NCI-H2196 (cell line): ENCODE results near the gene FETUB.

Source experiments
- DNase-seq: peaks from one replicate; lab custom pipeline; 2025; ENCODE audit not compliant: unreplicated experiment; lab: John Stamatoyannopoulos, UW

The FETUB gene

DNA sequence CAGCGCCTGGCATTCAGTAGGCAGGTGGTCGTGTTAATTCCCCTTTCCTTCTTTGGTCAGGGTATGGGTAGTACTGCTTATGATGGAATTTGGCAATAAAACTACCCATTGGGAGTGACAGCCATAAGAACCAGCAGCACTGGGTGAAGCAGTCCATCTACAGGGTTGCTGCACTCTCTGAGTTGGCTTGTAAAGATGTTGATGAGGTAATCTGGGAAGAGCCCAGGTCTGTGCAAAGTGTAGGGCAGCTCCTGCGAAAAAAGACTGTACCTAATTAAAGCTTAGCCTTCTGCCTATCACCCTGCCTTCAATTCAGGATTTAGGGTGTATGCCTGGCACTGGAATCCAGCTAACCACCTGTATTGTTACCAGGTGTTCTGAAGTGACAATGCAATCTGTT, 4.7 kb upstream of the FETUB start:
- no peak for DNase-seq

GRCh38 chr3:186636536-186636935, 3.7 kb upstream of the FETUB start:
- DNase-seq, result no peak

DNA sequence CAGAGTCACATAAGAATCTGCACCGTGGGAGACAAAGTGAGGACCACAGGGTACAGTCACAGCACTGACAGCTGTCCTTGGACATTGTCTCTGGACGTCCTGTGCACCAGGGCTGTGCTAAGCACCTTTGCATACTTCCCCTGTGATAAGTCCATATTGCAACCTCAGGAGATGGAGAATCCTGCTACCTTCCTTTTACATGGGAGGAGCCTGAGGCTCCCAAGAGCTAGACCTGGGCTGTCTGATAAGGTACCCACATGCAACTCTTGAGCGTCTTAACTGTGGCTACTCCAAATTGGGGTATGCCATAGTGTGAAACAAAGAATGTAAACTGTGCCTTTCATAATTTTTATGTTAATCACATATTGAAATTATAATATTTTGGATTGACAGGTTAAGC, 2.5 kb upstream of the FETUB start:
- DNase-seq, result no peak

- no peak for DNase-seq
Observed at GRCh38 chr3:186638259-186638658, 1.9 kb upstream of the FETUB start.

DNA sequence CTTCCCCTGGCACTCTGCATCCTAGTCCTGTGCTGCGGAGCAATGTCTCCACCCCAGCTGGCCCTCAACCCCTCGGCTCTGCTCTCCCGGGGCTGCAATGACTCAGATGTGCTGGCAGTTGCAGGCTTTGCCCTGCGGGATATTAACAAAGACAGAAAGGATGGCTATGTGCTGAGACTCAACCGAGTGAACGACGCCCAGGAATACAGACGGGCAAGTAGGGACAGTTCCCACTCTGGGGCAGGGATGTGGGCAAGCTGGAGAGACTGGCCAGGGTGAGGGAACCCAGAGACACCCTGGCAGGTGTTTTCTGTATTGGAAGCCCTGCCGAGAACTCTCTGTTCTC, 247 bp downstream of the FETUB start:
- DNase-seq, result no peak

- DNase-seq, result no peak
Observed at GRCh38 chr3:186640929-186641328, 730 bp downstream of the FETUB start.

GRCh38 chr3:186642014-186642413, 1.8 kb downstream of the FETUB start:
- no peak for DNase-seq

DNA sequence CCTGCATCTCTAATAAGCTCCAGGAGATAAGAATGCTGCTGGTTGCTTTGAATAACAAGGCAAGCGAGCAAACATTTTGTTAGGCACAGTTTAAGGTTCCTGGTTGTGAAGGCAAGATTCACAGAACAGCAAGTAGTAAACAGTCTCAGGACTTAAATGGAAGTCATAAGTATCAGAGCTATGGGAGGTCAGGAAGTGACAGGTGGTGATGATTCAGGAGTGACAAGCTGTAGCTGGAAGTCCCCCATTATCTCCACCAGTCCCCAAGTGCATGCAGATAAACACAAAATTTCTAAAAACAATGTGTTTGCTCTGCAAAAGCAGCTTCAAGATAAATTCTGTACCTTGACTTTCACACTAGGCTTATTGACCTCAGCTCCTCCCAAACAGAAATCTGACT, 3.3 kb downstream of the FETUB start:
- no peak for DNase-seq

DNA sequence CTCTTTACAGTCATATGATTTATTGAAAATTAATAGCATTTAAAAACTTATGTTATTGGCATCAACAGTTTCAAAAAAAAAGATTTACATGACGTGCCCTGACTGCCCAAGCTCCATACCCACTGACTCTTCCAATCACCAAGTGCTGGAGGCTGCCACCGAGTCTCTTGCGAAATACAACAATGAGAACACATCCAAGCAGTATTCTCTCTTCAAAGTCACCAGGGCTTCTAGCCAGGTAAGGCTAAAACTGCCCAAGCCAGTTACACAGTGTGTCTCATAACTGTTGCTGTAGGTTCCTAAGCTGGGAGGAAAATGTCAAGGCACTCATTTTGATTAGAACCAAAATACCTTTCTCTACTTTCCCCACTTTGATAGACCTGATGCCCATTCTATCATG, 4.5 kb downstream of the FETUB start:
- no peak for DNase-seq

DNA sequence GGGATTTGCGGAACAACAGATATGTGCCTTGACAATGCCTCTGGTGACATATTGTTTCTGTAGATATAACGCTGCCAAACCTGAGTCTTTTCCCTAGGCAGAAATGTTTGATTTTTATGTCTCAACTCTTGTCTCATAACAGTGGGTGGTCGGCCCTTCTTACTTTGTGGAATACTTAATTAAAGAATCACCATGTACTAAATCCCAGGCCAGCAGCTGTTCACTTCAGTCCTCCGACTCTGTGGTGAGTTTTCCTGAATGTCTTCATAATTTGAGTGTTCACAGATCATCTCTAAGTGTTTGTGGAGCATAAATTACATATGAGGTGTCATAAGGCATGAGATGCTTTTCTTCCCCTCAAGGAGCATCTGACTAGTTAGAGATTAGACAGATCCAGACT, 5.9 kb downstream of the FETUB start:
- DNase-seq, result no peak

DNA sequence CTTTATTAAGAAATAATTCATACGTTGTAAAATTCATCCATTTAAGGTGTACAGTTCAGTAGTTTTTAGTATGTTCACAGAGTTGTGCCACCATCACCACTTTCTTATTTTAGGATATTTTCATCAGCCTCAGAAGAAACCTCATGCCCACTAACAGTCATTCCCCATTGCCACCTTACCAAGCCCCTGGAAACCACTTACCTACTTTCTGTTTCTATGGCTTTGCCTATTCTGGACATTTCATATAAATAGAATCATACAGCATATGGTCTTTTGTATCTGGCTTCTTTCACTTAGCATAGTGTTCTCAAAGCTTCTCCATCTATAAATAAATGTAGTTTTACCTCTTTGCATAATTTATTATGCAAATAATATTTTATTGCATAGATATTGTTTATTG, 6.6 kb downstream of the FETUB start:
- no peak for DNase-seq

DNA sequence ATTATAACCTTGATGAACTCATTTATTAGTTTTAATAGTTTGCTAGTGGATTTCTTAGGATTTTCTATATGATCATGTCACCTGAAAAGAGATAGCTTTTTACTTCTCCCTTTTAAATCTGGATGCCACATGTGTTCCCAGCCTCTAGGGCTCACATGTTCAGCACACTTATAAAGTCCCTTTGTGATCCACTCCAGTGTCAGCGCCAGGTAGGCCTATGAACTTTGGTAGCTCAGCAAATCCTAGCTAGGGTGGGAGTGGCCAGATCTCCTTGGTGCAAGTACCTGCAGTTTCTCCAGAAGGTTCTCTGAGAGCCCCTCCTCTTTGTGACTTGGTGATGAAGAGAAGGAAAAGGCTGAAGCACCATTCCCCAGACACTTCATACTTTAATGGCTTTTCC, 8.7 kb downstream of the FETUB start:
- DNase-seq, result no peak

DNA sequence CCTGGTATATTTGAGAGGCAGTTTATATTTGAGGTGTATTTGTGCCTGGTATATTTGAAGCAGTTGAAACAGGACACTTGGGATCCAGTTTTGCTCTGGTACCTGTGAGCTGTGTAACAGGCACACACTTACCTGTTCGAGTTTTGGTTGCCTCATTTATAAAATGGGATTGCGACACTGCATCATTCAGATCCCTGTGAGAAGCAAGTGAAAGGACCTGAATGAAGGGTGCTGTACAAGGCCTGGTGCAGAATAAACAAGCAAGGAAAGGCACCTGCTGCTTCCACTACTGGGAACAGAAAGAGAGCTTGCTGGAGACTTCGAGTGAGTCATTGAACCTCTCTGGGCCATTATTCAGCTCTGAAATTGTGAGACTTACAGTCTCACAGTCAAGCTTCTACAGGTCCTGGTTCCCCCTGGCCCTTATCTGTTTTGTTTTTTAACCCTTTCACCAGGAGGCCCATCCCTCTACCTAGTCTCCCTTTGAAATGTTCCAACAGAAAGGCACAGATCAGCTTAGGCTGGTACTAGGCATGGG, 11.5 kb downstream of the FETUB start:
- DNase-seq, result no peak

DNA sequence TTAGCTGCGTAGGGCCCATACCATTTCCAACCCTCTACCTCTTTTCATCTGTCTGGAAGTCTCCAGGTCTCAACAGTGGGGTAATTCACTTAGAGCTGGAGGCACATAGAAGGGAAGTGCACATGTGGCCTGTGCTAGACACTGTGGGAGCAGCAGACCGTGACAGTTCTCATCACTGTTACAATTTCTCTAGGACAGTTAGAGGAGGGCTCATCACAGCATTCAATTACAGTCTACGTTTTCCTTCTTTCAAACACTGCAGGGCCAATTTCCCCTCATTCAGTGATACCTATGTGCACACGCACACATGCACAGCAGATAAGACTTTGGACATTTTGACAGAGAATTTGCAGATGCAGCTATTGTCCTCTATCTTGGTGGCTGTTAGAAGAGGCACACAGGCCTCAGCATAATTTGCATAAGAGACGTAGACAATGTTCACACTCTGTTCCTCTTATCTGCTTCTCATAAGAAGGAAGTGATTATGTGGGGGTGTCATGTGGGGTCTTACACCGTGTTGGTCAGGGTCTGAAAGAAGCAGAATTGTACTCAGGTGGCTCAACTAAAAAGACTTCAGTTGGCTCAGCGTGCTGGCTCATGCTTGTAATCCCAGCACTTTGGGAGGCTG, 13.0 kb downstream of the FETUB start:
- DNase-seq, result no peak

GRCh38 chr3:186653984-186654383, 13.8 kb downstream of the FETUB start:
- no peak for DNase-seq

- no peak for DNase-seq
Observed at GRCh38 chr3:186663361-186664118, 23.3 kb downstream of the FETUB start.

GRCh38 chr3:186664119-186664495, 23.9 kb downstream of the FETUB start:
- DNase-seq, result no peak

- DNase-seq, result no peak
Observed at GRCh38 chr3:186664506-186664905, 24.3 kb downstream of the FETUB start.

GRCh38 chr3:186665625-186666188, 25.5 kb downstream of the FETUB start, which contains the start of gene HRG:
HRG (plus strand) TSS chr3:186666014; CDS start chr3:186666032, 18 bp downstream.
- no peak for DNase-seq

- no peak for DNase-seq
Observed at GRCh38 chr3:186668426-186668825, 28.2 kb downstream of the FETUB start.

GRCh38 chr3:186669378-186670084, 29.3 kb downstream of the FETUB start:
- no peak for DNase-seq

- no peak for DNase-seq
Observed at GRCh38 chr3:186670155-186670554, 30.0 kb downstream of the FETUB start.
